UCSD-AML1 (cell line): ENCODE data around the gene KRT77.
"Not testable (repeated sequence)": the region's sequence is repeated elsewhere in the genome, so short reads cannot be mapped to it uniquely, and the experiment has no call there.

Experiments
- DNase-seq: peaks from one replicate; lab custom pipeline; 2025; ENCODE audit not compliant: unreplicated experiment; lab: John Stamatoyannopoulos, UW

KRT77 gene

GRCh38 chr12:52703424-52703823 is at the start of gene KRT77:
KRT77 (minus strand) TSS chr12:52703524; CDS start chr12:52703434, 90 bp downstream.
- no peak for DNase-seq

- DNase-seq = no peak
Observed at GRCh38 chr12:52752516-52752915, 49.2 kb upstream of the KRT77 start.

GRCh38 chr12:52751795-52752194 is 48.5 kb upstream of the KRT77 start:
- DNase-seq = no peak

- not testable (repeated sequence) for DNase-seq
Observed at GRCh38 chr12:52750532-52750931, 47.2 kb upstream of the KRT77 start.

- no peak for DNase-seq
Observed at GRCh38 chr12:52749827-52750226, 46.5 kb upstream of the KRT77 start.

- no peak for DNase-seq
Observed at GRCh38 chr12:52748578-52748977, 45.3 kb upstream of the KRT77 start.

- DNase-seq = no peak
Observed at GRCh38 chr12:52745554-52745953, 42.2 kb upstream of the KRT77 start.

- DNase-seq = no peak
Observed at GRCh38 chr12:52744493-52745156, 41.3 kb upstream of the KRT77 start.

- DNase-seq = no peak
Observed at GRCh38 chr12:52742822-52743457, 39.6 kb upstream of the KRT77 start.

GRCh38 chr12:52742196-52742580 is 38.9 kb upstream of the KRT77 start:
- no peak for DNase-seq

GRCh38 chr12:52741375-52742195 is 38.3 kb upstream of the KRT77 start:
- peak; percentile 73 for DNase-seq

- no peak for DNase-seq
Observed at GRCh38 chr12:52740584-52740983, 37.3 kb upstream of the KRT77 start.

GRCh38 chr12:52739963-52740362 is 36.6 kb upstream of the KRT77 start:
- DNase-seq = no peak

GRCh38 chr12:52735816-52736632 is 32.7 kb upstream of the KRT77 start:
- no peak for DNase-seq

- no peak for DNase-seq
Observed at GRCh38 chr12:52735106-52735505, 31.8 kb upstream of the KRT77 start.

GRCh38 chr12:52730793-52731192 is 27.5 kb upstream of the KRT77 start:
- DNase-seq = no peak

GRCh38 chr12:52730383-52730782 is 27.1 kb upstream of the KRT77 start:
- DNase-seq = no peak

GRCh38 chr12:52729147-52729546 is 25.8 kb upstream of the KRT77 start:
- DNase-seq = no peak

- no peak for DNase-seq
Observed at GRCh38 chr12:52728374-52728773, 25.1 kb upstream of the KRT77 start.

- no peak for DNase-seq
Observed at GRCh38 chr12:52727037-52727436, 23.7 kb upstream of the KRT77 start.

GRCh38 chr12:52726451-52726850 is 23.1 kb upstream of the KRT77 start:
- DNase-seq = no peak
